Muscle of arm (tissue), 12 donors: Measurements from ENCODE around the gene FLVCR2. TPM values are rescaled to one million over a fixed set of nuclear protein-coding genes. Genes with fewer than 3 reads are reported as not detected.

Experiments
- DNase-seq: peaks from one replicate; pipeline ENCODE4 v3.0.0-alpha.2; 2013
- polyA plus RNA-seq, 12 donors: library from polyadenylated mRNA; unstranded; fragments of 120-200 nt; gene quantifications; one replicate each; pipeline ENCODE4 v1.2.1, GENCODE V29; 2013; ENCODE audit not compliant: insufficient read length in 12 of 12

Gene FLVCR2
- polyA plus RNA-seq, 12 donors: 9.1 to 41.7 (median 12.9) TPM; not detected in 1

- DNase-seq: no peak
Observed at GRCh38 chr14:75553157-75553556, 25.3 kb upstream of the FLVCR2 start.

- DNase-seq: no peak
Observed at GRCh38 chr14:75553761-75554364, 24.6 kb upstream of the FLVCR2 start.

- no peak for DNase-seq
Observed at GRCh38 chr14:75554482-75554881, 23.9 kb upstream of the FLVCR2 start.

- no peak for DNase-seq
Observed at GRCh38 chr14:75558440-75558839, 20.0 kb upstream of the FLVCR2 start.

- DNase-seq: no peak
Observed at GRCh38 chr14:75559045-75559444, 19.4 kb upstream of the FLVCR2 start.

- DNase-seq: no peak
Observed at GRCh38 chr14:75559451-75560222, 18.8 kb upstream of the FLVCR2 start.

- DNase-seq: peak; percentile 46
Observed at GRCh38 chr14:75561013-75561432, 17.4 kb upstream of the FLVCR2 start.

GRCh38 chr14:75562089-75562488 is 16.3 kb upstream of the FLVCR2 start:
- no peak for DNase-seq

- no peak for DNase-seq
Observed at GRCh38 chr14:75562489-75562888, 15.9 kb upstream of the FLVCR2 start.

- no peak for DNase-seq
Observed at GRCh38 chr14:75563931-75564330, 14.5 kb upstream of the FLVCR2 start.

GRCh38 chr14:75565056-75565455 is 13.4 kb upstream of the FLVCR2 start:
- no peak for DNase-seq

GRCh38 chr14:75566321-75566720 is 12.1 kb upstream of the FLVCR2 start:
- no peak for DNase-seq

GRCh38 chr14:75566752-75567151 is 11.7 kb upstream of the FLVCR2 start:
- no peak for DNase-seq

- no peak for DNase-seq
Observed at GRCh38 chr14:75568140-75568539, 10.3 kb upstream of the FLVCR2 start.

GRCh38 chr14:75568791-75569190 is 9.6 kb upstream of the FLVCR2 start:
- DNase-seq: no peak

GRCh38 chr14:75570797-75571196 is 7.6 kb upstream of the FLVCR2 start:
- DNase-seq: no peak

- no peak for DNase-seq
Observed at GRCh38 chr14:75572104-75572503, 6.3 kb upstream of the FLVCR2 start.

- no peak for DNase-seq
Observed at GRCh38 chr14:75577090-75577489, 1.3 kb upstream of the FLVCR2 start.

- DNase-seq: peak; percentile 82
Observed at GRCh38 chr14:75577729-75578101, 705 bp upstream of the FLVCR2 start.

- no peak for DNase-seq
Observed at GRCh38 chr14:75578786-75579337, 442 bp downstream of the FLVCR2 start.

GRCh38 chr14:75579338-75579864 is 981 bp downstream of the FLVCR2 start:
- DNase-seq: no peak

GRCh38 chr14:75579882-75580281 is 1.5 kb downstream of the FLVCR2 start:
- no peak for DNase-seq

GRCh38 chr14:75587388-75587787 is 9.0 kb downstream of the FLVCR2 start:
- no peak for DNase-seq
